Stimulated activated naive CD8-positive, alpha-beta T cell treated with anti-CD3 and anti-CD28 coated beads, Interleukin-15, Interleukin-2, amounts not matched to agents 100 ng/mL and 50 ng/mL, for 24 hours (primary cell): Measurements from ENCODE around the gene PTPN13.

Experiments used
- H3K27ac Mint-ChIP-seq: one replicate; pipeline ENCODE4 v1.8.0; 2021; ENCODE audit warnings: mild to moderate bottlenecking, mixed read lengths
- H3K27me3 Mint-ChIP-seq: one replicate; pipeline ENCODE4 v1.8.0; 2021; ENCODE audit warnings: mixed read lengths
- H3K36me3 Mint-ChIP-seq: one replicate; pipeline ENCODE4 v1.8.0; 2021; ENCODE audit warnings: low read depth, mixed read lengths
- H3K4me1 Mint-ChIP-seq: one replicate; pipeline ENCODE4 v1.8.0; 2021; ENCODE audit warnings: low read depth, mixed read lengths
- H3K4me3 Mint-ChIP-seq: one replicate; pipeline ENCODE4 v1.8.0; 2021; ENCODE audit warnings: mild to moderate bottlenecking, mixed read lengths
- H3K9me3 Mint-ChIP-seq: one replicate; pipeline ENCODE4 v1.8.0; 2021; ENCODE audit warnings: mixed read lengths

The PTPN13 gene

GRCh38 chr4:86579941-86580340, 14.2 kb upstream of the PTPN13 start:
- no peaks in the 10 kb centered on the region for H3K9me3 Mint-ChIP-seq

GRCh38 chr4:86582410-86582809, 11.7 kb upstream of the PTPN13 start:
- Mint-ChIP-seq H3K36me3 (no peaks in the 10 kb centered on the region), H3K9me3 (no peaks in the 10 kb centered on the region), H3K27me3 (peaks cover 3% of the 10 kb centered on the region), H3K4me3 (no peak overlapping the region), H3K4me1 (no peaks in the 10 kb centered on the region), H3K27ac (no peak overlapping the region)

More at GRCh38 chr4:86579941-86580340, 14.2 kb upstream of the PTPN13 start:
- Mint-ChIP-seq H3K4me3 (no peak overlapping the region), H3K27ac (no peak overlapping the region), H3K36me3 (no peaks in the 10 kb centered on the region), H3K27me3 (peaks cover 3% of the 10 kb centered on the region), H3K4me1 (no peaks in the 10 kb centered on the region)

DNA sequence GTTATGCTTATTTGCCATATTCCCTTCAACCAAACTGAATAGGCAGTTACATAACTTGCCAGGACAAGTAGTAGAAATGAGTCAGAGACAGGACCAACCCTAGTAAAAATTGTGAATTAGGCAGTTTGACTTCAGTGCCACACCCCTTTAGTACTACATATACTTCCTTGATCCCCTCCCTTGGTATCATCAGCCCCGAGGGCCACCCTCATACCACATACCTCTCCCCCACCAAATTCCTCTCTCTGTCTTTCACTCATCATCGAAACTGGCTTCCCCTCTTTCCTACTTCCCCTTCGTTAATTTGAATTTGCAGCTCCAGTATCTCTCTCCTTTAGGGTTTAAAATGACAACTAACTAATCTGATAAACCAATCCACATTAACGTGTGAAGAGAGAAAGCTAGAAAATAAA, 7.9 kb upstream of the PTPN13 start:
- Mint-ChIP-seq H3K27ac (no peak overlapping the region), H3K36me3 (no peaks in the 10 kb centered on the region), H3K4me3 (no peak overlapping the region), H3K4me1 (no peaks in the 10 kb centered on the region), H3K27me3 (peaks cover 3% of the 10 kb centered on the region), H3K9me3 (no peaks in the 10 kb centered on the region)

GRCh38 chr4:86586626-86587380, 7.3 kb upstream of the PTPN13 start:
- H3K36me3 Mint-ChIP-seq, result no peaks in the 10 kb centered on the region
- no peaks in the 10 kb centered on the region for H3K4me1 Mint-ChIP-seq
- H3K27me3 Mint-ChIP-seq, result peaks cover 3% of the 10 kb centered on the region
- no peak overlapping the region for H3K4me3 Mint-ChIP-seq
- no peaks in the 10 kb centered on the region for H3K9me3 Mint-ChIP-seq
- H3K27ac Mint-ChIP-seq, result no peak overlapping the region

GRCh38 chr4:86587381-86588140, 6.6 kb upstream of the PTPN13 start:
- Mint-ChIP-seq H3K36me3 (no peaks in the 10 kb centered on the region), H3K4me1 (no peaks in the 10 kb centered on the region), H3K4me3 (no peak overlapping the region), H3K9me3 (no peaks in the 10 kb centered on the region), H3K27ac (no peak overlapping the region), H3K27me3 (peaks cover 9% of the 10 kb centered on the region)

DNA sequence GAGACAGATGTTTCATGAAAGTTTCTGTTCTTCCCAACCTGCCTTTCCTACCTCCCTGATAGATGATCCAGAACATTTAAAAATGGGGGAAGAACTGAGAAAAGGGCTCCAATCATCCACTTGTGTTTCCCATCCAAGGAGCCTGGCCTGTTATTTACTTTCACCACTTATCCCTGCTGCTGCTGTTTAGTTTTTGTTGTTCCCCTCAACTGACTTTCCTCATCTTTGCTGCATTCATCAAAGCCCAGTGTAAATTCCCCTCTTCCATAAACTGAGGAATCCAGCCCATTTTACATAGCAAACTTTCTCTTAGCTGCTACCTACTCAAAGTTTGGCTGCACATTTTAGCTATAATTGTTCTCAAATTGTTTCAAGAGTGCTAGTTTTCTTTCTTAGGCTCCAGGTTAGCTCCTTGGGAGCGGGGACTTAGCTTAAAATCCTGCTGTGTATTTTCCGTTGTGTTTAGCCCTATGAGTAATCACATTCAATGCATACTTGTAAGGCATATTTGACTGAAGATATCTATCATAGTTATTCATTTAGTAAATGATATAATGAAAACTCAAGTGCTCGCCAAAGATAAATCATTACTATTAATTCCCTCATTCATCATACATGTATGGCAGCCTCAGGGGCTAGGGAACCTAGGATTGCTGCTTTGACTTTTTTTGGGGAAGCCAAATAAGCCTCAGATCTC, 1.4 kb upstream of the PTPN13 start:
- Mint-ChIP-seq H3K4me3 (no peak overlapping the region), H3K4me1 (peaks cover 15% of the 10 kb centered on the region), H3K36me3 (no peaks in the 10 kb centered on the region), H3K27ac (no peak overlapping the region), H3K9me3 (no peaks in the 10 kb centered on the region), H3K27me3 (peaks cover 44% of the 10 kb centered on the region)

DNA sequence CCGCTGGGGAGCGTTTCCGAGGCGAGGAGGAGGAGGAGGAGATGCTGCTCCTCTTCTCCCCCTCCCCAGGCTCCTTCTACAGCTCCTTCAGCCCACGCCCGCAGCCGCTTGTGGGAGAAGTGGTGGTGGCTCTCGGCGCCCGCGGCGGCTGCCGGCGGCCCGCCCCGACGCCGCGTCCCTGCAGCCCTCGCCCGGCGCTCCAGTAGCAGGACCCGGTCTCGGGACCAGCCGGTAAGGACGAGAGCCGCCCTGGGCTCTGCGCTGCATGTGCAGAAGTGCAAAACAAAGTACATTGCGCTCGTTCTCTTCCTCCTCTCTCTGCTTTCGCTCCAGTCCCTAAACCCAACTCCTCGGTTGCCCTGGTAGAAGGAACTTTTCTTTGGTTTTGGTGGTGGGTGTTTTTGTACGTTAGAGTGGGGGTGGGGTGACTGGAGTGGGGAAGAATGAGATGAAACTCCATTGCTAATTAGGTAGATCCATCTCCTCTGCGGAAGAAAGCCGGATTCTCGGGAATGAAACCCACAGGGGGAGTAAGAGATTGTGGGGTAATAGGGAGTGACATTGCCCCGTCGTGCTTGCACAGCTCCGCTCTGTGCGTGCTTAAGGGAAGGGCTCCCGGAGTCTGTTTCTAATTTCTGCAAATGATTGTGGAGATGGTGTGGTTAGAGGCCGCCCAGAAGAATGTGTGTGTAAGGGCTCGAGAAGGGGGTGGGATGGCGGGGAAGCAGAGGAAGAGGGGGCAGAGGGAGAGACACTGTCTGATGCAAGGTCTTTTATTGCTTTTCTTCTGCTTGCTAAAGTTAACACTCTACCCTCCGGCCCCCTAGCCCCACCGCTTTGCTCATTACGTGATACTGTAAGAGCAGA, 677 bp downstream of the PTPN13 start:
- H3K27ac Mint-ChIP-seq, result peak overlapping the region; percentile 45
- peaks cover 50% of the 10 kb centered on the region for H3K27me3 Mint-ChIP-seq

DNA sequence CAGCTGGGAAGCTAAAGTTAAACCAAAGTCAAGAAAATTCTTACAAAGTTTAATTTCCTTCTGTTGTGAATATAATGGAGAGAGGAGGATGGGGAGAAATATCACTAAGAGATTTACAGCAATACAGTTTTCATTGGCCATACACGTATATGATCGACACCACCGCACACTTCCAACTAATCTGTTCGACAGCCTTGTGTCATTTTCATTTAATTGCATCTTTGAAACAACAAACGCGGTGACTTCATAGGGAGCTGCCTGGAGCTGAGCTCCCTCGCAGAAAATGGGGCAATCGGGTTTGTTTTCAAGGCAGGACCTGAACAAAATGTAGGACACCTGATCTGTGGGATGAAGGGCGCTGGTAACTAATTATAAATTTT, 1.3 kb downstream of the PTPN13 start:
- Mint-ChIP-seq H3K27ac (peak overlapping the region; percentile 45), H3K9me3 (no peaks in the 10 kb centered on the region), H3K27me3 (peaks cover 50% of the 10 kb centered on the region), H3K4me1 (peaks cover 15% of the 10 kb centered on the region), H3K4me3 (peak overlapping the region; percentile 78), H3K36me3 (no peaks in the 10 kb centered on the region)

More for the DNA sequence above, 677 bp downstream of the PTPN13 start:
- Mint-ChIP-seq H3K4me3 (peak overlapping the region; percentile 78), H3K36me3 (no peaks in the 10 kb centered on the region), H3K4me1 (peaks cover 15% of the 10 kb centered on the region), H3K9me3 (no peaks in the 10 kb centered on the region)

DNA sequence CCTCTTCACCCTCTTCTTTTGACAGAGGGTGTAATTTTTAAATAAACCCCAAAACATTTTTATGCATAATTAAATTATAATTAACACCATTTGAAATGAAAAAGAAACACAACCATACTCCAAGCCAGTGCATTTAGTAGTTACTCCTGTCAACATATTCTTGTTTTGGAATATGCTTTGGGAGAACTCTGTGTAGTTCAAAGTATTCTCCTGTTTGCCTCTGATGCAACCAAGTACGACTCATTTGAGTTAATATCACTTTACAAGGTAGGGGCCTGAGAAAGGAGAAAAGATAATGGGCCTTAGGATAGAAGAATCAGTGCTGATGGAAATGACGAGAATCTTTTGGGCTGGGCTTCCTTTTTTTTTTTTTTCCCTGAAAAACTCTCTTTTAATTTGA, 2.7 kb downstream of the PTPN13 start:
- peaks cover 50% of the 10 kb centered on the region for H3K27me3 Mint-ChIP-seq
- peaks cover 15% of the 10 kb centered on the region for H3K4me1 Mint-ChIP-seq
- no peaks in the 10 kb centered on the region for H3K9me3 Mint-ChIP-seq
- no peak overlapping the region for H3K27ac Mint-ChIP-seq
- no peak overlapping the region for H3K4me3 Mint-ChIP-seq
- H3K36me3 Mint-ChIP-seq, result no peaks in the 10 kb centered on the region

DNA sequence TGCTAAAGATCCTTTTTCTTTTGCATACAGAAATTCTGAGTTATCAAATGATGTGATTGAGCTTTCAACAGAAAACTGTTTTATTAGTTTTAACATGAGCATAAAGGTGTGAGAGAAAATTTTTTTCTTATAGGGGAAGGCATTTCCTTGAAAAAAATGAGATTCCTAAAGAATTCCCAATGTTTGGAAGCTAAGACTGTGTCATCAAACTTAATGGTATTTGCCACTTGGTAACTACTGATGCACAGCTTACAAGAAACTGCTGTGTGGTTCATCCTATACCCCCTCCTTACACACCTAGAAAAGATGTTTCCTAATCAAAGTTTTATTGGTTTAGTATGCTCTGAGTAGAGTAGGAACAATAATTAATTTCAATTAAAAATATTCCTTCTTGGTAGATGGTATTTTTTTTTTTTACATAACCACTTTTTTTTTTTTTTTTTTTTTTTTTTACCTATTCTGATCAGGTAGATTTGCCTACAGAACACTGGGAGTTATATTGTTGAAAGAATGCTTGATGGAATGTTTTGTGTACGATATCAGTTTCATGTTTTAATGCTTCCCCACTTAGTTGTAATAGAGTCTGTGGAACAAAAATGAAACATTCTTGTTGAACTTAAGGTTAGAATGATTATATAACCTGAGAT, 6.0 kb downstream of the PTPN13 start:
- Mint-ChIP-seq H3K9me3 (no peaks in the 10 kb centered on the region), H3K27ac (no peak overlapping the region), H3K36me3 (no peaks in the 10 kb centered on the region), H3K4me3 (no peak overlapping the region), H3K27me3 (peaks cover 25% of the 10 kb centered on the region), H3K4me1 (peaks cover 4% of the 10 kb centered on the region)

- Mint-ChIP-seq H3K9me3 (no peaks in the 10 kb centered on the region), H3K27ac (no peak overlapping the region), H3K4me3 (no peak overlapping the region), H3K27me3 (peaks cover 9% of the 10 kb centered on the region), H3K4me1 (no peaks in the 10 kb centered on the region), H3K36me3 (no peaks in the 10 kb centered on the region)
Observed at GRCh38 chr4:86603311-86603885, 9.3 kb downstream of the PTPN13 start.

GRCh38 chr4:86606809-86607208, 12.7 kb downstream of the PTPN13 start:
- Mint-ChIP-seq H3K27ac (no peak overlapping the region), H3K9me3 (no peaks in the 10 kb centered on the region), H3K4me3 (no peak overlapping the region), H3K4me1 (no peaks in the 10 kb centered on the region), H3K36me3 (no peaks in the 10 kb centered on the region), H3K27me3 (peaks cover 10% of the 10 kb centered on the region)

- Mint-ChIP-seq H3K4me1 (no peaks in the 10 kb centered on the region), H3K4me3 (no peak overlapping the region), H3K27me3 (peaks cover 10% of the 10 kb centered on the region), H3K27ac (no peak overlapping the region), H3K36me3 (no peaks in the 10 kb centered on the region), H3K9me3 (no peaks in the 10 kb centered on the region)
Observed at GRCh38 chr4:86608757-86609375, 14.8 kb downstream of the PTPN13 start.
